Endodermal cell (in vitro differentiated cells): Measurements from ENCODE around the gene TYW1. TPM values are rescaled to one million over a fixed set of nuclear protein-coding genes. Genes with fewer than 3 reads are reported as not detected.
"Not testable (repeated sequence)": the region's sequence is repeated elsewhere in the genome, so short reads cannot be mapped to it uniquely, and the experiment has no call there.

Source experiments
- DNase-seq: peaks from one replicate; pipeline ENCODE4 v3.0.0-alpha.2; 2017
- H3K27ac ChIP-seq: 2 replicates; pipeline ENCODE4 v1.5.1; 2013; ENCODE audit warnings: mild to moderate bottlenecking, low read depth, low read length, moderate library complexity
- H3K27me3 ChIP-seq: 2 replicates; pipeline ENCODE4 v1.6.1; 2013; ENCODE audit warnings: mild to moderate bottlenecking, low read length, moderate library complexity; ENCODE audit not compliant: insufficient read depth, control insufficient read depth, poor library complexity, severe bottlenecking
- H3K36me3 ChIP-seq: 2 replicates; pipeline ENCODE4 v1.7.0; 2013; ENCODE audit warnings: mild to moderate bottlenecking, low read length, moderate library complexity; ENCODE audit not compliant: control insufficient read depth, insufficient read depth
- H3K4me1 ChIP-seq: one replicate; pipeline ENCODE4 v1.7.0; 2013; ENCODE audit warnings: low read length; ENCODE audit not compliant: control insufficient read depth, insufficient read depth
- H3K4me3 ChIP-seq: 2 replicates; pipeline ENCODE4 v1.5.1; 2013; ENCODE audit warnings: mild to moderate bottlenecking, low read length, moderate library complexity
- H3K9ac ChIP-seq: 2 replicates; pipeline ENCODE4 v1.6.1; 2013; ENCODE audit warnings: mild to moderate bottlenecking, low read length, moderate library complexity; ENCODE audit not compliant: poor library complexity, severe bottlenecking; ENCODE audit errors: extremely low read depth
- H3K9me3 ChIP-seq: 2 replicates; pipeline ENCODE4 v1.6.1; 2013; ENCODE audit warnings: mild to moderate bottlenecking, low read length, moderate library complexity; ENCODE audit not compliant: control insufficient read depth
- H3K27ac Mint-ChIP-seq: 2 replicates; pipeline ENCODE4 v1.8.0; 2020; ENCODE audit warnings: mixed read lengths
- H3K27me3 Mint-ChIP-seq: 2 replicates; pipeline ENCODE4 v1.8.0; 2021; ENCODE audit warnings: mild to moderate bottlenecking, mixed read lengths; ENCODE audit not compliant: insufficient read depth
- H3K36me3 Mint-ChIP-seq: 2 replicates; pipeline ENCODE4 v1.8.0; 2020; ENCODE audit warnings: low read depth, mixed read lengths
- H3K4me1 Mint-ChIP-seq: 2 replicates; pipeline ENCODE4 v1.8.0; 2020; ENCODE audit warnings: mixed read lengths
- H3K4me3 Mint-ChIP-seq: 2 replicates; pipeline ENCODE4 v1.8.0; 2020; ENCODE audit warnings: mild to moderate bottlenecking, moderate library complexity, mixed read lengths
- H3K9me3 Mint-ChIP-seq: 2 replicates; pipeline ENCODE4 v1.8.0; 2020; ENCODE audit warnings: mild to moderate bottlenecking, mixed read lengths
- WGBS, 2 experiments: methylation state at CpG; one replicate each; pipeline versions ENCODE4 v1.1.5 to v1.1.7; 2013; ENCODE audit warnings: missing lambda C conversion rate in 2 of 2, mixed read lengths in 1 of 2; ENCODE audit not compliant: insufficient coverage in 1 of 2, insufficient read length in 1 of 2; 5-methylcytosine and 5-hydroxymethylcytosine counted together
- total RNA-seq, 2 donors: library from RNA; stranded (reverse); fragmentation: NEBNext Ultra II Directional in 1 of 2; extraction: Animal tissue kit (Norgen Biotek cat#: 25700) in 1 of 2; gene quantifications; 2 replicates in 1 of 2; 3 replicates in 1 of 2; pipeline ENCODE4 v1.2.1, GENCODE V29; 2021

Gene TYW1
- total RNA-seq, 2 donors from 2014 or later: 17.8 to 18.7 TPM

GRCh38 chr7:67120491-67120890 is 123.9 kb downstream of the TYW1 start:
- DNase-seq, H3K27me3 ChIP-seq, H3K9ac ChIP-seq, H3K9me3 ChIP-seq, H3K36me3 ChIP-seq, H3K27ac Mint-ChIP-seq, H3K4me1 ChIP-seq, H3K4me3 ChIP-seq, H3K27me3 Mint-ChIP-seq, H3K4me3 Mint-ChIP-seq, H3K27ac ChIP-seq, H3K4me1 Mint-ChIP-seq, H3K9me3 Mint-ChIP-seq: not testable (repeated sequence)
- WGBS, 2 experiments: 82 to 83% methylated on average over 1 to 2 of the region's 2 CpGs
- H3K36me3 Mint-ChIP-seq: peaks cover 15% of the 10 kb centered on the region

DNA sequence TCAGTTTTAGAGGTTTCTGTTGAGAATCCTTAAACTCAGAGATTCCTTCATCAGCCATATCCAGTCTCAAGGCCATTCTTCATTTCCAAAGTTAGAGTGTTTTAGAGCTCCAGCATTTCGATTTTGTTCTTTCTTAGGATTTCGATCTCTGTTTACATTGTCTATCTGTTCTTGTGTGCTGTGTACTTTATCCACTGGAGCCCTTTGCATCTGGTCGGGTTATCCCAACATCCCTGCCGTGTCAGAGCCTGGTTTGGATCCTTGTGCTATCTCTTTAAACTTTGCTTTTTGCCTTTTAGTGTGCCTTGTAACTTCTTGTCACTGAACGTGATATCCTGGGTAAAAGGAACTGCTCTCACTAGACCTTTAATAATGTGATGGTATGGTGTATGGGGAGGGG is 131.6 kb downstream of the TYW1 start:
- H3K9ac ChIP-seq, H3K4me1 ChIP-seq, H3K36me3 Mint-ChIP-seq, H3K9me3 ChIP-seq, H3K4me3 Mint-ChIP-seq, H3K27me3 ChIP-seq, H3K36me3 ChIP-seq, H3K27ac ChIP-seq, H3K27me3 Mint-ChIP-seq, DNase-seq, H3K9me3 Mint-ChIP-seq: not testable (repeated sequence)
- peaks cover 16% of the 10 kb centered on the region for H3K4me1 Mint-ChIP-seq
- H3K27ac Mint-ChIP-seq: peak overlapping the region; percentile 23
- WGBS, 2 experiments: 81 to 86% methylated on average over 4 to 5 of the region's 5 CpGs
- H3K4me3 ChIP-seq: peak overlapping the region; percentile 45

DNA sequence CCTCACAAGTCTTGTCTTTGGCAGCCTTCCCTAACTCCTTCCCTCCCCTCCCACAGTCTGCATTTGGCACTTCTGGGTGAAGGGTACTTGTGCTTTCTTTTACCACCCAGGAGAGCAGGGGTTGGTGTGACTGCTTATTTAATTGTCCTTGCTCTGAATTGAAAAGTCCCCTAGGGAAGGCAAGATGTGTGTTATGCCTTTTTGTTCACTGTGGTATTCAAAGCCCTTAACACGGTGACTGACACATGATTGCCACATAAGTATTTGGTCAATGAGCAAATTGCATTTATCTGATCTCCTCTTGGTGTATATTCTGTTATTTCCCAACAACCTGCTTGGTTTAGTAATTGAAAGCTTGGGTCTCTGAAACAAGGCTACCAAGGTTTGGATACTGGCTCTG is 134.1 kb downstream of the TYW1 start:
- not testable (repeated sequence) for H3K4me3 Mint-ChIP-seq, H3K36me3 Mint-ChIP-seq, DNase-seq, H3K4me3 ChIP-seq, H3K36me3 ChIP-seq, H3K27me3 Mint-ChIP-seq, H3K27ac ChIP-seq, H3K27ac Mint-ChIP-seq, H3K4me1 ChIP-seq, H3K9me3 ChIP-seq, H3K9me3 Mint-ChIP-seq, H3K27me3 ChIP-seq, H3K9ac ChIP-seq
- H3K4me1 Mint-ChIP-seq: peaks cover 16% of the 10 kb centered on the region
- WGBS, 2 experiments: 100% methylated on average over 1 of the region's 1 CpG; no CpG with 5 or more reads in 1 of the 2 experiments

GRCh38 chr7:67134912-67135311 is 138.3 kb downstream of the TYW1 start:
- not testable (repeated sequence) for H3K4me1 Mint-ChIP-seq, H3K4me1 ChIP-seq
- WGBS, 2 experiments: no CpG with 5 or more reads among the region's 1 CpG

DNA sequence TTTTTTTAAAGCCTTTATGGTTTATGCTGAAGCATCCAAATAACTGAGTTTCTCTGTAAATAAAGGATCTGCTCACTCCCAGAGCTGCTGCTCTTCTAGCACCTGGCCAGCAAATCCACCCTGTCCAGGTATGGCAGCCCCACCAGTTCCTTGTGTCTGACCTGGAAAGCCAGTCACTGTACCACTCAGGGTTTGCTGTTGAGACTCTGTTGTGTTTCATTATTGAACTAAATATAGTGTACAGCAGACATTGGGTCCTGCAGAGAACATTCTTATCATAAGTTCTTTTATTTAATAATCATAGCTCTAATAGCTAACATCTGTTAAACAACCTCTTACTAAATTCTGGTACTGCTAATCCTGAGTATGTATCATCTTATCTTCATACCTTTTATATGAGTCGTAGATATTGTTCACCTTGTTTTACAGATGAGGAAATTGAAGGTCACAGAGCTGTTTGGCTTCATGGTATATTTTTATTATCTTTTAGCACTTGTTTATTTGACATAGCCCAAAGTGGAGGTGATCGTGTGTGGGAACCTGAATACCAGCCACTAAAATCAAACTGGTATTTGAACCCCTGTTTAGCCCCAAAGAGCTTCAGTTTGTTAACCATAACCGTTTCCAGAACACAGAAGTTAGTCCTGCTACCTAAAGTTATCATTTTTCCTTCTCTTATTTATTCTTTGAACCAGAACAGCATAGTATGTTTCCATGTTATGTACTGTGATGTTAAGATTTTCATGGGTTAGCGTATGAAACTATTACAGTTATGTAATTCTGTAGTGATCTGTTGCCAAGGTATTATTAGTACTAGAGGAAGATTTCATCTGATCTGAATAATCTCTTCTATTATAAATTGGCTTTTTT is 139.2 kb downstream of the TYW1 start:
- not testable (repeated sequence) for H3K9ac ChIP-seq, H3K27ac Mint-ChIP-seq, H3K27me3 ChIP-seq, H3K27ac ChIP-seq, H3K4me1 Mint-ChIP-seq, DNase-seq, H3K27me3 Mint-ChIP-seq, H3K9me3 ChIP-seq, H3K36me3 ChIP-seq, H3K4me1 ChIP-seq, H3K4me3 ChIP-seq, H3K4me3 Mint-ChIP-seq, H3K9me3 Mint-ChIP-seq
- WGBS, 2 experiments: 100% methylated on average over 2 of the region's 4 CpGs; no CpG with 5 or more reads in 1 of the 2 experiments
- peaks cover 16% of the 10 kb centered on the region for H3K36me3 Mint-ChIP-seq

More at GRCh38 chr7:67134912-67135311, 138.3 kb downstream of the TYW1 start:
- not testable (repeated sequence) for H3K9ac ChIP-seq, H3K27me3 Mint-ChIP-seq, H3K36me3 ChIP-seq, H3K9me3 ChIP-seq, H3K9me3 Mint-ChIP-seq, DNase-seq, H3K27me3 ChIP-seq, H3K27ac Mint-ChIP-seq, H3K27ac ChIP-seq, H3K4me3 ChIP-seq, H3K4me3 Mint-ChIP-seq
- peaks cover 14% of the 10 kb centered on the region for H3K36me3 Mint-ChIP-seq

DNA sequence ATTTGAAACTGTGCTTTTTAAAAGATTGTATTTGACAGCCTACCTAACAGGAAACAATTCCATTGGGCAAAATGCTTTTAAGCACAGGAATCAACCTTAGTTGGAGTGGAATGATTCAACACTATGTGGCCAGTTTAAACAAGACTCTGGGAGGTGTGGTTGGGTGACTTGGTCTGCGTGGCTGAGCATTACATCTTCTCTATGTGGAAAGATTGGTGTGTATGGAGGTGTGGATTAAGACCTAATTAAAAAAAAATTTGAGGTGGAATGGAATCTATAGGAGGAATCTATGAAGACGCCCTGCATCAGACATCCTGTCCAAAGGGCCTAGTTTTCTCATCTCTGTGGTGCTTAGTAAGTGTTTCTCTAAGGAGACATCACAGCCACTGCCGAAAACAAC is 140.9 kb downstream of the TYW1 start:
- DNase-seq, H3K27me3 ChIP-seq, H3K4me1 Mint-ChIP-seq, H3K27me3 Mint-ChIP-seq, H3K27ac Mint-ChIP-seq, H3K27ac ChIP-seq, H3K4me3 Mint-ChIP-seq, H3K4me1 ChIP-seq, H3K36me3 ChIP-seq, H3K9ac ChIP-seq, H3K9me3 ChIP-seq, H3K9me3 Mint-ChIP-seq, H3K4me3 ChIP-seq: not testable (repeated sequence)
- 94 to 100% methylated on average over 2 to 3 of the region's 3 CpGs for WGBS, 2 experiments
- H3K36me3 Mint-ChIP-seq: peaks cover 13% of the 10 kb centered on the region

DNA sequence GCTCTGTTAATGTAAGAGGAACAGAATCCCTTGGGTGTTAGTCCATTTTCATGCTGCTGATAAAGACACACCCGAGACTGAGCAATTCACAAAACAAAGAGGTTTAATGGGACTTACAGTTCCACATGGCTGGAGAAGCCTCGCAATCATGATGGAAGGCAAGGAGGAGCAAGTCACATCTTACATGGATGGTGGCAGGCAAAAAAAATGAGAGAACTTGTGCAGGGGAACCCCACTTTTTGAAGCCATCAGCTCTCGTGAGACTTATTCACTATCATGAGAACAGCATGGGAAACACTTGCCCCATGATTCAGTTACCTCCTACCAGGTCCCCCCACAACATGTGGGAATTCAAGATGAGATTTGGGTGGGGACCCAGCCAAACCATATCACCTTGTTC is 143.2 kb downstream of the TYW1 start:
- not testable (repeated sequence) for H3K27ac Mint-ChIP-seq, H3K27me3 ChIP-seq, H3K4me1 ChIP-seq, H3K9ac ChIP-seq, DNase-seq, H3K9me3 ChIP-seq, H3K36me3 ChIP-seq, H3K9me3 Mint-ChIP-seq, H3K27ac ChIP-seq, H3K4me3 ChIP-seq, H3K4me3 Mint-ChIP-seq, H3K27me3 Mint-ChIP-seq, H3K4me1 Mint-ChIP-seq
- 94 to 100% methylated on average over 2 of the region's 3 CpGs for WGBS, 2 experiments
- peaks cover 15% of the 10 kb centered on the region for H3K36me3 Mint-ChIP-seq
